ENCODE measurements around the gene NXPH4. TPM values are rescaled to one million over a fixed set of nuclear protein-coding genes. Genes with fewer than 3 reads are reported as not detected.

NXPH4 gene
- total RNA-seq, 1 experiment from 2014 or later, result 20.0 TPM

DNA sequence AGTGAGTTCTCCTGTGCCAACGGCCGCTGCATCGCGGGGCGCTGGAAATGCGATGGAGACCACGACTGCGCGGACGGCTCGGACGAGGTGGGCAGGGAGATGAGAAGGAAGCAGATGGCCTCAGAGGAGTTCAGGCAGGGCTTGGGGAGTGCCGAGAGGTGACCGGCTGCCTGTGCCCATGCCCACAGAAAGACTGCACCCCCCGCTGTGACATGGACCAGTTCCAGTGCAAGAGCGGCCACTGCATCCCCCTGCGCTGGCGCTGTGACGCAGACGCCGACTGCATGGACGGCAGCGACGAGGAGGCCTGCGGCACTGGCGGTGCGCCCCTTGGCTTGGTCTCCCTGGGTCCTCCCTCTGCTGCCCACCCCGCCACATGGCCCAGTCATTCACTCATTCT is 13.4 kb upstream of the NXPH4 start:
- Histone ChIP-seq H3K9me3 (ENCODE audit: control insufficient read depth in 1 of 2, insufficient read depth in 1 of 2, low read depth in 1 of 2, low read length in 2 of 2) (no peaks in the 10 kb centered on the region), H3K27ac (ENCODE audit: low read depth, low read length) (no peak overlapping the region), H3K79me2 (ENCODE audit: insufficient read depth, low read length) (no peaks in the 10 kb centered on the region), H3K4me1 (ENCODE audit: control insufficient read depth in 1 of 2, insufficient read depth in 2 of 2, low read length in 2 of 2) (no peaks in the 10 kb centered on the region), H3K9me2 (ENCODE audit: insufficient read depth) (no peaks in the 10 kb centered on the region), H3K27me3 (ENCODE audit: insufficient read depth, low read length) (no peaks in the 10 kb centered on the region), H3K36me3 (ENCODE audit: control insufficient read depth in 1 of 2, insufficient read depth in 2 of 2, low read length in 2 of 2) (no peaks in the 10 kb centered on the region; a peak in 1 of 4 replicates), H3K9ac (ENCODE audit: low read length) (no peak overlapping the region), H4K20me1 (ENCODE audit: insufficient read depth) (no peaks in the 10 kb centered on the region), H3K4me2 (ENCODE audit: low read length) (no peak overlapping the region), H3K4me3 (replicated peaks in 1 of 2; ENCODE audit: low read depth in 1 of 2, low read length in 2 of 2) (no peak overlapping the region), H2AFZ (ENCODE audit: low read depth, low read length, poor library complexity, severe bottlenecking) (no peak overlapping the region)
- no TSS peak for BruUV-seq (replicated peaks)
- ATAC-seq (no peak), DNase-seq (ENCODE audit: low read depth, low spot score) (no peak)
- intact Hi-C loops (cut with micrococcal nuclease), result no loop called here
- CTCF ChIA-PET, result no interaction called here
- RAD21 ChIA-PET (ENCODE audit: low non-redundant PET in 1 of 2, low total read pairs in 2 of 2, uncharacterized antibody in 2 of 2, unreplicated experiment in 2 of 2), result no interaction called here
- TF ChIP-seq JUND (IDR thresholded peaks at IDR 0.05) (no peak), EZH2 (IDR thresholded peaks at IDR 0.05) (no peak), POLR2A (IDR thresholded peaks at IDR 0.05; ENCODE audit: borderline replicate concordance, extremely low read depth, insufficient read depth, insufficient read length) (no peak), SP1 (IDR thresholded peaks at IDR 0.05; ENCODE audit: low read depth) (no peak), ZFX (IDR thresholded peaks at IDR 0.05) (no peak)
- POLR2A ChIA-PET, result no interaction called here

DNA sequence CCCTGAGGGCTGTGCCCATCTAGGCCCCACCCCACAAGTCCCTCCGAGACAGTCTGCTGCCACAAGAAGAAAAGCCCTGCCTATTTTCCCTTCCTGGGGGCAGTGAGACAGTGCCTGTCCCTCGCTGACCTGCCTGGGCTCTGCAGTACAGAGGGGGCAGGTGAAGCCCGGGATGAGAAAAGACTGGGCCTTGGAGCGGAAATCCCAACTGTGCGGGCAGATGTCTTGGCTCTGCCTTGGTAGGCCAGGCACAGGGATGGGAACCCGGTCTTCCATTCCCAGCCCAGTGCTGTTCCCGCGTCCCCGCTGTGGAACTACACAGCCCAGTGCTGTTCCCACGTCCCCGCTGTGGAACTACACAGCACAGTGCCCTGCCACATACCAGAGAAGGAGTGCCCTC is 12.8 kb upstream of the NXPH4 start:
- Histone ChIP-seq H3K36me3 (ENCODE audit: control insufficient read depth in 1 of 2, insufficient read depth in 2 of 2, low read length in 2 of 2) (no peaks in the 10 kb centered on the region; a peak in 1 of 4 replicates), H3K4me2 (ENCODE audit: low read length) (no peak overlapping the region), H3K4me1 (ENCODE audit: control insufficient read depth in 1 of 2, insufficient read depth in 2 of 2, low read length in 2 of 2) (no peaks in the 10 kb centered on the region), H3K79me2 (ENCODE audit: insufficient read depth, low read length) (no peaks in the 10 kb centered on the region), H3K9me3 (ENCODE audit: control insufficient read depth in 1 of 2, insufficient read depth in 1 of 2, low read depth in 1 of 2, low read length in 2 of 2) (no peaks in the 10 kb centered on the region), H3K9ac (ENCODE audit: low read length) (no peak overlapping the region), H3K4me3 (replicated peaks in 1 of 2; ENCODE audit: low read depth in 1 of 2, low read length in 2 of 2) (no peak overlapping the region), H4K20me1 (ENCODE audit: insufficient read depth) (no peaks in the 10 kb centered on the region), H3K27me3 (ENCODE audit: insufficient read depth, low read length) (no peaks in the 10 kb centered on the region), H3K27ac (ENCODE audit: low read depth, low read length) (no peak overlapping the region), H2AFZ (ENCODE audit: low read depth, low read length, poor library complexity, severe bottlenecking) (no peak overlapping the region), H3K9me2 (ENCODE audit: insufficient read depth) (no peaks in the 10 kb centered on the region)
- RAD21 ChIA-PET (ENCODE audit: low non-redundant PET in 1 of 2, low total read pairs in 2 of 2, uncharacterized antibody in 2 of 2, unreplicated experiment in 2 of 2), result no interaction called here
- no TSS peak for BruUV-seq (replicated peaks)
- TF ChIP-seq SRF (IDR thresholded peaks at IDR 0.05; ENCODE audit: low read depth) (no peak), POLR2AphosphoS5 (IDR thresholded peaks at IDR 0.05; ENCODE audit: low read depth, low read length) (no peak), EZH2 (IDR thresholded peaks at IDR 0.05) (no peak), EZH2phosphoT487 (IDR thresholded peaks at IDR 0.05; ENCODE audit: borderline replicate concordance) (no peak)
- TF ChIP-seq, protein P1, sequence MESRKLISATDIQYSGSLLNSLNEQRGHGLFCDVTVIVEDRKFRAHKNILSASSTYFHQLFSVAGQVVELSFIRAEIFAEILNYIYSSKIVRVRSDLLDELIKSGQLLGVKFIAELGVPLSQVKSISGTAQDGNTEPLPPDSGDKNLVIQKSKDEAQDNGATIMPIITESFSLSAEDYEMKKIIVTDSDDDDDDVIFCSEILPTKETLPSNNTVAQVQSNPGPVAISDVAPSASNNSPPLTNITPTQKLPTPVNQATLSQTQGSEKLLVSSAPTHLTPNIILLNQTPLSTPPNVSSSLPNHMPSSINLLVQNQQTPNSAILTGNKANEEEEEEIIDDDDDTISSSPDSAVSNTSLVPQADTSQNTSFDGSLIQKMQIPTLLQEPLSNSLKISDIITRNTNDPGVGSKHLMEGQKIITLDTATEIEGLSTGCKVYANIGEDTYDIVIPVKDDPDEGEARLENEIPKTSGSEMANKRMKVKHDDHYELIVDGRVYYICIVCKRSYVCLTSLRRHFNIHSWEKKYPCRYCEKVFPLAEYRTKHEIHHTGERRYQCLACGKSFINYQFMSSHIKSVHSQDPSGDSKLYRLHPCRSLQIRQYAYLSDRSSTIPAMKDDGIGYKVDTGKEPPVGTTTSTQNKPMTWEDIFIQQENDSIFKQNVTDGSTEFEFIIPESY (IDR thresholded peaks at IDR 0.05; ENCODE audit: extremely low read depth, insufficient replicate concordance, low read length), result no peak
- intact Hi-C loops (cut with micrococcal nuclease), result no loop called here
- POLR2A ChIA-PET, result no interaction called here
- CTCF ChIA-PET, result no interaction called here
- ATAC-seq (no peak), DNase-seq (ENCODE audit: low read depth, low spot score) (no peak)

Data from HCT116 (cell line).